A549 (cell line): ENCODE results near the gene BRSK2. TPM values are rescaled to one million over a fixed set of nuclear protein-coding genes. Genes with fewer than 3 reads are reported as not detected.

Experiments
- ATAC-seq, 2 experiments: fragments of 200-7000 bp in 1 of 2; fragments of >200 bp in 1 of 2; cut with Nextera tagmentation in 1 of 2; cut with Tn5 transposase in 1 of 2; 3 replicates each; pipeline versions ENCODE4 v1.8.0 to v1.9.1; 2018 to 2020; ENCODE audit warnings: mild to moderate bottlenecking in 1 of 2, moderate library complexity in 1 of 2
- CTCF ChIA-PET: fragments of 300-600 bp; sonication (Branson Sonifier 250); formaldehyde crosslinking; extraction: SDS; loops from one replicate; lab custom pipeline; 2021; ENCODE audit warnings: antibody characterized with exemption, inconsistent platforms; lab: Yijun Ruan, JAX
- POLR2A ChIA-PET: fragments of 350-600 bp; formaldehyde crosslinking; extraction: SDS; loops from one replicate; lab custom pipeline; 2021; ENCODE audit warnings: antibody characterized with exemption, inconsistent platforms; lab: Yijun Ruan, JAX
- DNase-seq, 2 experiments: peaks; one replicate each; pipeline versions ENCODE4 v3.0.0 to v3.0.0-alpha.2; 2011 to 2016; ENCODE audit warnings: low read depth in 1 of 2, low spot score in 1 of 2
- FAIRE-seq: peaks from 2 replicates; lab custom pipeline; 2011; peaks lifted over from hg19 to GRCh38; lab: Jason Lieb, UNC
- H3K27ac ChIP-seq, 2 experiments: fragments of >200 bp; sonication (Bioruptor Twin); formaldehyde crosslinking; 3 replicates each; pipeline ENCODE4 v1.5.1; 2016 to 2017
- H3K4me1 ChIP-seq: fragments of >200 bp; sonication (Bioruptor Twin); formaldehyde crosslinking; 3 replicates; pipeline ENCODE4 v1.6.1; 2016
- H3K4me2 ChIP-seq: fragments of >200 bp; sonication (Bioruptor Twin); formaldehyde crosslinking; 3 replicates; pipeline ENCODE4 v1.6.1; 2016
- H3K4me3 ChIP-seq: fragments of >200 bp; sonication (Bioruptor Twin); formaldehyde crosslinking; 3 replicates; pipeline ENCODE4 v1.5.1; 2016
- H3K9me3 ChIP-seq: fragments of >200 bp; sonication (Bioruptor Twin); formaldehyde crosslinking; 3 replicates; pipeline ENCODE4 v1.6.1; 2016
- BCL3 ChIP-seq: fragments of >200 bp; sonication (Bioruptor Twin); formaldehyde crosslinking; IDR thresholded peaks from 3 replicates; pipeline ENCODE4 v1.6.1; 2016
- CHD2 ChIP-seq: fragments of 150-350 bp; IDR thresholded peaks from 2 replicates; pipeline ENCODE4 v1.6.1; 2014; ENCODE audit warnings: low read length; ENCODE audit not compliant: partially characterized antibody
- CHD4 ChIP-seq: fragments of 200-600 bp; sonication (generic); IDR thresholded peaks from 2 replicates; pipeline ENCODE4 v1.6.1; 2016; ENCODE audit warnings: antibody characterized with exemption, mild to moderate bottlenecking, borderline replicate concordance
- CTCF ChIP-seq: fragments of >200 bp; sonication (Bioruptor Twin); formaldehyde crosslinking; IDR thresholded peaks from 3 replicates; pipeline ENCODE4 v1.5.1; 2016
- E2F6 ChIP-seq: IDR thresholded peaks from 2 replicates; pipeline ENCODE4 v1.6.1; 2012; ENCODE audit warnings: low read depth, borderline replicate concordance
- EHF ChIP-seq: fragments of 250-450 bp; sonication (Bioruptor Pico); IDR thresholded peaks from 2 replicates; pipeline ENCODE4 v1.5.0; 2020; ENCODE audit warnings: mild to moderate bottlenecking
- EHMT2 ChIP-seq: fragments of 200-600 bp; sonication (generic); IDR thresholded peaks from 2 replicates; pipeline ENCODE4 v1.6.1; 2016; ENCODE audit warnings: antibody characterized with exemption, low read depth, mild to moderate bottlenecking, moderate library complexity
- GATA3 ChIP-seq: IDR thresholded peaks from 2 replicates; pipeline ENCODE4 v1.6.1; 2012; ENCODE audit warnings: borderline replicate concordance
- HDAC2 ChIP-seq: fragments of 200-600 bp; sonication (generic); IDR thresholded peaks from 2 replicates; pipeline ENCODE4 v1.6.1; 2016
- HEYL ChIP-seq: fragments of 250-450 bp; sonication (Bioruptor Pico); IDR thresholded peaks from 2 replicates; pipeline ENCODE4 v1.8.0; 2021; ENCODE audit warnings: mild to moderate bottlenecking, moderate library complexity
- HOXA7 ChIP-seq: fragments of 250-450 bp; sonication (Bioruptor Pico); IDR thresholded peaks from 2 replicates; pipeline ENCODE4 v1.5.0; 2020; ENCODE audit warnings: mild to moderate bottlenecking, moderate library complexity
- HOXB13 ChIP-seq: fragments of 250-450 bp; sonication (Bioruptor Pico); IDR thresholded peaks from 2 replicates; pipeline ENCODE4 v1.5.0; 2020; ENCODE audit warnings: low read depth, mild to moderate bottlenecking, moderate library complexity
- HOXB5 ChIP-seq: fragments of 250-450 bp; sonication (Bioruptor Pico); IDR thresholded peaks from 2 replicates; pipeline ENCODE4 v1.5.0; 2020; ENCODE audit warnings: mild to moderate bottlenecking, moderate library complexity
- JUN ChIP-seq, 2 experiments: fragments of >200 bp; sonication (Bioruptor Twin); formaldehyde crosslinking; IDR thresholded peaks; 2 replicates in 1 of 2; 3 replicates in 1 of 2; pipeline ENCODE4 v1.6.1; 2016 to 2017
- KDM1A ChIP-seq: fragments of 200-600 bp; sonication (generic); IDR thresholded peaks from 2 replicates; pipeline ENCODE4 v1.6.1; 2016; ENCODE audit warnings: low read depth, mild to moderate bottlenecking
- KDM5A ChIP-seq: fragments of 200-600 bp; sonication (generic); IDR thresholded peaks from 2 replicates; pipeline ENCODE4 v1.6.1; 2016; ENCODE audit warnings: antibody characterized with exemption, mild to moderate bottlenecking
- PHF8 ChIP-seq: fragments of 200-600 bp; sonication (generic); IDR thresholded peaks from 2 replicates; pipeline ENCODE4 v1.6.1; 2016; ENCODE audit warnings: low read depth, mild to moderate bottlenecking, antibody characterized with exemption, moderate library complexity, borderline replicate concordance
- POLR2A ChIP-seq: IDR thresholded peaks from 2 replicates; pipeline ENCODE4 v1.6.1; 2012; ENCODE audit warnings: mild to moderate bottlenecking, low read length
- ZC3H11A ChIP-seq: fragments of 450-650 bp; IDR thresholded peaks from 2 replicates; pipeline ENCODE4 v1.6.1; 2014; ENCODE audit warnings: antibody characterized with exemption, mild to moderate bottlenecking
- ZNF302 ChIP-seq: fragments of 250-450 bp; sonication (Bioruptor Pico); IDR thresholded peaks from 2 replicates; pipeline ENCODE4 v1.9.0; 2021; ENCODE audit warnings: inconsistent platforms, mild to moderate bottlenecking, moderate library complexity
- WGBS: methylation state at CpG from one replicate; pipeline ENCODE4 v1.1.6; 2017; ENCODE audit errors: missing lambda C conversion rate; 5-methylcytosine and 5-hydroxymethylcytosine counted together
- polyA plus RNA-seq, 4 experiments: library from polyadenylated mRNA; depleted of rRNA in 3 of 4; stranded (reverse); fragments of >200 nt; fragmentation: RNase III in 1 of 4; extraction: RNeasy Plus Mini Kit Qiagen cat#74134 plus additional on column Dnase treatment in 1 of 4; gene quantifications; 2 replicates in 3 of 4; 3 replicates in 1 of 4; pipeline ENCODE4 v1.2.3, GENCODE V29; 2011 to 2017
- TF ChIP-seq, protein P1 (sequence below): fragments of 250-450 bp; sonication (Bioruptor Pico); IDR thresholded peaks from 2 replicates; pipeline ENCODE4 v1.5.0; 2021; ENCODE audit warnings: mild to moderate bottlenecking, moderate library complexity, borderline replicate concordance
- TF ChIP-seq, protein P2 (sequence below): IDR thresholded peaks from 2 replicates; pipeline ENCODE4 v1.6.1; 2012

The BRSK2 gene
- polyA plus RNA-seq, 2 of the 4 experiments (the other 2 are of a cell fraction): 3.8 to 10.1 TPM

- ChIA-PET POLR2A (no interaction called here), CTCF (no interaction called here)
- no peaks in the 10 kb centered on the region for H3K9me3 ChIP-seq
- H3K4me1 ChIP-seq: peaks cover 19% of the 10 kb centered on the region
- TF ChIP-seq HEYL (CRISPR knock-in tag): no peak
- TF ChIP-seq POLR2A: no peak
- no peak for TF ChIP-seq PHF8
- no peak for TF ChIP-seq HOXA7 (CRISPR knock-in tag)
- no peak for TF ChIP-seq HDAC2
- TF ChIP-seq CHD4: no peak
- TF ChIP-seq E2F6: no peak
- TF ChIP-seq KDM5A: no peak
- TF ChIP-seq, protein P1, sequence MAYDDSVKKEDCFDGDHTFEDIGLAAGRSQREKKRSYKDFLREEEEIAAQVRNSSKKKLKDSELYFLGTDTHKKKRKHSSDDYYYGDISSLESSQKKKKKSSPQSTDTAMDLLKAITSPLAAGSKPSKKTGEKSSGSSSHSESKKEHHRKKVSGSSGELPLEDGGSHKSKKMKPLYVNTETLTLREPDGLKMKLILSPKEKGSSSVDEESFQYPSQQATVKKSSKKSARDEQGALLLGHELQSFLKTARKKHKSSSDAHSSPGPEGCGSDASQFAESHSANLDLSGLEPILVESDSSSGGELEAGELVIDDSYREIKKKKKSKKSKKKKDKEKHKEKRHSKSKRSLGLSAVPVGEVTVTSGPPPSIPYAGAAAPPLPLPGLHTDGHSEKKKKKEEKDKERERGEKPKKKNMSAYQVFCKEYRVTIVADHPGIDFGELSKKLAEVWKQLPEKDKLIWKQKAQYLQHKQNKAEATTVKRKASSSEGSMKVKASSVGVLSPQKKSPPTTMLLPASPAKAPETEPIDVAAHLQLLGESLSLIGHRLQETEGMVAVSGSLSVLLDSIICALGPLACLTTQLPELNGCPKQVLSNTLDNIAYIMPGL: no peak
- no peak for TF ChIP-seq HOXB5 (CRISPR knock-in tag)
- no peak for TF ChIP-seq EHF (CRISPR knock-in tag)
- TF ChIP-seq, protein P2, sequence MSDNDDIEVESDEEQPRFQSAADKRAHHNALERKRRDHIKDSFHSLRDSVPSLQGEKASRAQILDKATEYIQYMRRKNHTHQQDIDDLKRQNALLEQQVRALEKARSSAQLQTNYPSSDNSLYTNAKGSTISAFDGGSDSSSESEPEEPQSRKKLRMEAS: no peak
- peak overlapping the region; percentile 57 for H3K4me3 ChIP-seq
- no peak for DNase-seq
- H3K27ac ChIP-seq: peak overlapping the region; percentile 64 to 95; a peak in 5 of 6 replicates
- WGBS: 70% methylated on average over 37 of the region's 73 CpGs
- no peak for FAIRE-seq
- ATAC-seq: no peak
- H3K4me2 ChIP-seq: peak overlapping the region; percentile 88
Measured at GRCh38 chr11:1390569-1391164, 933 bp downstream of the BRSK2 start.

GRCh38 chr11:1391165-1392075 is 1.7 kb downstream of the BRSK2 start:
- FAIRE-seq (no peak), ATAC-seq (no peak), DNase-seq (no peak)
- H3K4me2 ChIP-seq: peak overlapping the region; percentile 88
- no peak overlapping the region; the same call in 1 of the 3 replicates for H3K4me3 ChIP-seq
- H3K9me3 ChIP-seq: no peaks in the 10 kb centered on the region
- TF ChIP-seq EHMT2 (no peak), CHD2 (no peak), ZNF302 (CRISPR knock-in tag) (no peak), HOXB13 (no peak), ZC3H11A (no peak), CTCF (no peak), HEYL (CRISPR knock-in tag) (no peak), HOXA7 (CRISPR knock-in tag) (no peak), POLR2A (no peak), KDM1A (no peak), JUN (IDR thresholded peaks at IDR 0.05) (no peak), BCL3 (no peak), GATA3 (no peak)
- TF ChIP-seq, protein P2: no peak
- H3K27ac ChIP-seq: no peak overlapping the region; a peak in 1 of 6 replicates
- ChIA-PET POLR2A (no interaction called here), CTCF (interaction anchor here (1.0 to 1.4 kb wide), 3 partner anchors 11 to 183 kb away, joined by 3 to 4 read pairs (median 3); no protein-coding TSS in a partner anchor)
- WGBS: 83% methylated on average over 35 of the region's 35 CpGs
- peaks cover 19% of the 10 kb centered on the region for H3K4me1 ChIP-seq
